ENCODE measurements around the gene ETNPPL.

- TF ChIP-seq CTCF (conservative IDR thresholded peaks at IDR 0.05 in 1 of 2, IDR thresholded peaks at IDR 0.05 in 1 of 2; ENCODE audit: extremely low read depth in 1 of 2, insufficient read depth in 1 of 2, low read depth in 1 of 2, low read length in 2 of 2) (no peak), EZH2 (IDR thresholded peaks at IDR 0.05; ENCODE audit: borderline replicate concordance, low read length) (no peak)
Observed at GRCh38 chr4:108702960-108703359, 59.9 kb downstream of the ETNPPL start.

Measured in mammary epithelial cell (primary cell).